ENCODE data around the gene GDNF. TPM values are rescaled to one million over a fixed set of nuclear protein-coding genes. Genes with fewer than 3 reads are reported as not detected.

Gene GDNF
- total RNA-seq, 4 donors from 2014 or later: 0.10 to 0.80 (median 0.39) TPM

DNA sequence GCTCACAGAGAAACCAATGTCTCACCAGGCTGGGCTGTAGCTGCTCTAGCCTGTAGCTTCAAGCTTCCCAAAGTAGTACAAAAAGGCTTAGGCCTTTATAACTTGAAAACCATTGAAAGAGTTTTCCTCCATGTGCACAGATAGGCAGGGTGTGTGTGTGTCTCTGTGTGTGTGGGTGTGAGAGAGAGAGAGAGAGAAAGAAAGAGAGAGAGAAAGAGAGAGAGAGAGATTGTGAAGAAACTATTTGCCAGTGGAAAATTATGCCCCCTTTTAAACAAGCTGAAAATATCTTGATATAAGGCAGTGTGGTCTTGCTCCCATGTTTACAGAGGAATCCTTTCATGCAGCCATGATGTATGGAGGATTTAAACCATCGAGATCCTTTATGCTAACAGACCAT lies 17.9 kb upstream of the GDNF start:
- WGBS, 2 donors: 74 to 80% methylated on average over 1 of the region's 1 CpG
- DNase-seq (ENCODE audit: low spot score in 2 of 2): no peak
- intact Hi-C loops (cut with DNase I; ENCODE audit: low total_unique reads): no loop called here
- H3K4me3 ChIP-seq (ENCODE audit: low read depth, poor library complexity, severe bottlenecking): no peak overlapping the region
- TF ChIP-seq POLR2A (IDR thresholded peaks at IDR 0.05): no peak
- TF ChIP-seq, protein P1, sequence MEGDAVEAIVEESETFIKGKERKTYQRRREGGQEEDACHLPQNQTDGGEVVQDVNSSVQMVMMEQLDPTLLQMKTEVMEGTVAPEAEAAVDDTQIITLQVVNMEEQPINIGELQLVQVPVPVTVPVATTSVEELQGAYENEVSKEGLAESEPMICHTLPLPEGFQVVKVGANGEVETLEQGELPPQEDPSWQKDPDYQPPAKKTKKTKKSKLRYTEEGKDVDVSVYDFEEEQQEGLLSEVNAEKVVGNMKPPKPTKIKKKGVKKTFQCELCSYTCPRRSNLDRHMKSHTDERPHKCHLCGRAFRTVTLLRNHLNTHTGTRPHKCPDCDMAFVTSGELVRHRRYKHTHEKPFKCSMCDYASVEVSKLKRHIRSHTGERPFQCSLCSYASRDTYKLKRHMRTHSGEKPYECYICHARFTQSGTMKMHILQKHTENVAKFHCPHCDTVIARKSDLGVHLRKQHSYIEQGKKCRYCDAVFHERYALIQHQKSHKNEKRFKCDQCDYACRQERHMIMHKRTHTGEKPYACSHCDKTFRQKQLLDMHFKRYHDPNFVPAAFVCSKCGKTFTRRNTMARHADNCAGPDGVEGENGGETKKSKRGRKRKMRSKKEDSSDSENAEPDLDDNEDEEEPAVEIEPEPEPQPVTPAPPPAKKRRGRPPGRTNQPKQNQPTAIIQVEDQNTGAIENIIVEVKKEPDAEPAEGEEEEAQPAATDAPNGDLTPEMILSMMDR (IDR thresholded peaks at IDR 0.05): no peak

GRCh38 chr5:37855438-37855837 lies 15.6 kb upstream of the GDNF start:
- no peak overlapping the region for H3K4me3 ChIP-seq (ENCODE audit: low read depth, poor library complexity, severe bottlenecking)
- intact Hi-C loops (cut with DNase I; ENCODE audit: low total_unique reads): no loop called here
- TF ChIP-seq, protein P1 (IDR thresholded peaks at IDR 0.05): no peak
- no peak for TF ChIP-seq POLR2A (IDR thresholded peaks at IDR 0.05)
- DNase-seq (ENCODE audit: low spot score in 2 of 2): no peak
- WGBS, 2 donors: 96 to 98% methylated on average over 3 of the region's 3 CpGs

DNA sequence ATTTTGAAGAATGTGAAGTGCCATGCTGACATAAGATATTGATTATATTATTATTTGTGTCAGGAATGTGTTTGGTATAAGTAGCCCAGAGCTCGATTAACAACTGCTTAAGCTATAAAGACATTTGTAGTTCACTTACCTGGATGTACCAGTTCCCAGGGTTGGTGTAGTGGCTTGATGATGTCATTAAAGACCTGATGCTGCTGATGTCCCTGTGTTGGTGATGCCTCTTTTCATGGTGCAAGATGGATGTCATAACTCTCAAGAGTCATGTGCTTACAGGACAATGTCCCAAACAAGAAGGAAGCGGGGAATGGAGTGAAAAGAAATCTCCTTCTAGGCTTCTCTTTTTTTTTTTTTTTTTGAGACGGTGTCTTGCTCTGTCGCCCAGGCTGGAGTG lies 11.5 kb upstream of the GDNF start:
- H3K4me3 ChIP-seq (ENCODE audit: low read depth, poor library complexity, severe bottlenecking): no peak overlapping the region
- intact Hi-C loops (cut with DNase I; ENCODE audit: low total_unique reads): no loop called here
- 85 to 88% methylated on average over 4 of the region's 4 CpGs for WGBS, 2 donors
- TF ChIP-seq POLR2A (IDR thresholded peaks at IDR 0.05): no peak
- TF ChIP-seq, protein P1 (IDR thresholded peaks at IDR 0.05): no peak
- no peak for DNase-seq (ENCODE audit: low spot score in 2 of 2)

DNA sequence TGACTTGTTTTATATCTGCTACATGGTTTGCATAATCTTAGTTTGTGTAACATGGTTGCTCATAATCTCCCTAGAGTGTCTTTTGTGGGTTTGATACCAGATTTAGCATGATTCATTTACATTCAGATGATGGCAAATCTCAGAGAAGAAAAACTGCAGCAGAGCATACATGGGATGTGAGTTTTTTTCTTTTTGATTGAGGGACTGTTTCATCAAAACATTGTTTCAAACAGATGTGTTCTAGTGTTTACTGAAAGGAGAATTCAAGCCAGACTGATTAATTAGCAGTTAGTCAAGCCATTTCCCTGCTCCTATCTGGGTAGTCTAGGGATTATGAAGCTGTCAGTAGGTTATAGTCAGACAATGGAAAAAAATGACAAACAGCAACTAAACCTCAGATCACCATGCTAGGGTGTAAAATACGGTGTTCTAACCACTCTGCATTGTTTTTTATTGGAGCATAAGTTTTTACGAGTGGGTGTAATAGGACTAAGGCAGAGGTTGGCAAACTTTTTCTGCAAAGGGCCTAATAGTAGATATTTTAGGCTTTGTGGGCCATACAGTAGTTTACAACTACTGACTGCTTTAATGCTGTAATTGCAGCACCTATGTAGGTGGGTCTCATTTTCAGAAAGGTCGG lies 10.5 kb upstream of the GDNF start:
- DNase-seq (ENCODE audit: low spot score in 2 of 2): no peak
- TF ChIP-seq, protein P1 (IDR thresholded peaks at IDR 0.05): no peak
- no peak for TF ChIP-seq POLR2A (IDR thresholded peaks at IDR 0.05)
- intact Hi-C loops (cut with DNase I; ENCODE audit: low total_unique reads): no loop called here
- H3K4me3 ChIP-seq (ENCODE audit: low read depth, poor library complexity, severe bottlenecking): no peak overlapping the region
- WGBS, 2 donors: 78 to 81% methylated on average over 3 of the region's 3 CpGs

GRCh38 chr5:37849641-37850040 lies 9.8 kb upstream of the GDNF start:
- no peak for DNase-seq (ENCODE audit: low spot score in 2 of 2)
- TF ChIP-seq, protein P1 (IDR thresholded peaks at IDR 0.05): no peak
- TF ChIP-seq POLR2A (IDR thresholded peaks at IDR 0.05): no peak
- intact Hi-C loops (cut with DNase I; ENCODE audit: low total_unique reads): no loop called here

GRCh38 chr5:37847978-37848425 lies 8.2 kb upstream of the GDNF start:
- H3K4me3 ChIP-seq (ENCODE audit: low read depth, poor library complexity, severe bottlenecking): no peak overlapping the region
- intact Hi-C loops (cut with DNase I; ENCODE audit: low total_unique reads): no loop called here
- TF ChIP-seq, protein P1 (IDR thresholded peaks at IDR 0.05): no peak
- no peak for TF ChIP-seq POLR2A (IDR thresholded peaks at IDR 0.05)
- DNase-seq (ENCODE audit: low spot score in 2 of 2): no peak
- 58 to 59% methylated on average over 3 of the region's 3 CpGs for WGBS, 2 donors

More at GRCh38 chr5:37849641-37850040, 9.8 kb upstream of the GDNF start:
- H3K4me3 ChIP-seq (ENCODE audit: low read depth, poor library complexity, severe bottlenecking): no peak overlapping the region
- WGBS, 2 donors: 81 to 84% methylated on average over 4 of the region's 4 CpGs

Measured in lower leg skin (tissue), 4 donors.